Measurements from ENCODE around the gene TACC3.
A peak's percentile ranks its signal among the peaks of the same experiment; 100 is the strongest.
"Not testable (repeated sequence)": the region's sequence is repeated elsewhere in the genome, so short reads cannot be mapped to it uniquely, and the experiment has no call there.

Gene TACC3

DNA sequence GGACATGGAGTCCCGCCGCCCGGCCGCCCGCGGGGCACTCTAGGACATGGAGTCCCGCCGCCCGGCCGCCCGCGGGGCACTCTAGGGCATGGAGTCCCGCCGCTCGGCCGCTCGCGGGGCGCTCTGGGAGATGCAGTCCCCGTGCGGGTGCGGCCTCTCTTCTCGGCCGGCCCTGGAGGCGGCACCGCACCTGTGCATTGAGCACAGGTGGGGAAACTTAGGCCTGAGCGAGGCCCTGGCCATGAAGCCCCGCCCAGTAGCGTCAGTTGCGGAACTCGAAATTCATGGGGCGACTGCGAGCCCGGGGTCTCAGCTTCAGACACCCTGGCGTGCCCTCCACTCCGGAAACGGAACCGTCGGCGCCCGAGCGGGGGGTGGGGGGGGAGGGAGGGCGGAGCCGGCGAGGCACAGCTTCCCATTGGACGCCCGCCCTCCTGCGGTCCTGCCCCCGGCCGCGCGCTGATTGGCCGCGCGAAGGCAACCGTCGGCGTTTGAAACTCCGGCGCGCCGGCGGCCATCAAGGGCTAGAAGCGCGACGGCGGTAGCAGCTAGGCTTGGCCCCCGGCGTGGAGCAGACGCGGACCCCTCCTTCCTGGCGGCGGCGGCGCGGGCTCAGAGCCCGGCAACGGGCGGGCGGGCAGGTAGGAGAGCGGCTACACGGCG, at the start of gene TACC3, which contains the start of gene TMEM129:
TACC3 (plus strand) TSS at position 519 of the 663 bp plus-strand sequence. CDS start 1,901 bp downstream, outside the sequence.
TMEM129 (minus strand) TSS at position 321 of the 663 bp plus-strand sequence. CDS start 486 bp downstream, outside the sequence.
- peak; percentile 99 for DNase-seq (ENCODE audit: low spot score)

DNA sequence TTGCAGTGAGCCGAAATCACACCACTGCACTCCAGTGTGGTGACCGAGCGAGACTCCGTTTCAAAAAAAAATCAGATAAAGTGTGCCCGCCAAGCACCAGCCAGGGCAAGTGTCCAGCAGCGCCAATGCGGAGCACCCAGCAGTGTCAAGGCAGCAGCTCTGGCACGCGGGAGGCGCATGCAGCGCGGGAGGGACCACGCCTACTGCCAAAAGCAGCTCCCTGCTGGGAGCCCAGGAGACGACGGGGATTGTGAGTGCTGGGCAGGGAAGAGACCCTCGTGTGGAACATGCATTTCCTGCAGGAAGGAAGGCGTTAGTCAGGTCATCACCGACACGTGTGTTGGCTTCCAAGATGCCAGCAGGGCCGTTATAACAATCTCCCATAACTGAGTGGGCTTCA, 47.6 kb upstream of the TACC3 start:
- DNase-seq (ENCODE audit: low spot score) = no peak

DNA sequence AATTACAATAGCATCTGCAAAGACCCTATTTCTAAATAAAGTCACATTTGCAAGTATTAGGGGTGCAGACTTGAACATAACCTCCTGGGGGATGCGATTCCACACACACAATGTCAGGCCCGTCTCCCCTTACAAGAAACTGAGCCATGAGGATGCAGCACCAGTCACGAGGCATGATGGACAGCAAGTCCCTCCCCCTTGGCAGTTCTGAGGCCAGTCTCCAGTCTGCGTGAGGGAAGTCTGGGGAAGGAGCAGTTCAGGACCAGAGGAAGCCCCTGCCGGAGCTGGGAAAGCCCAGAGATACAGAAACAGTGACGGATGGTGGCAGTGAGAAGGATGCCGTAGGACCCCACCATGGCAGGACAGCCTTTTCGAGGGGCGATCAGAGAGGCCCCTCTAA, 46.6 kb upstream of the TACC3 start:
- no peak for DNase-seq (ENCODE audit: low spot score)

DNA sequence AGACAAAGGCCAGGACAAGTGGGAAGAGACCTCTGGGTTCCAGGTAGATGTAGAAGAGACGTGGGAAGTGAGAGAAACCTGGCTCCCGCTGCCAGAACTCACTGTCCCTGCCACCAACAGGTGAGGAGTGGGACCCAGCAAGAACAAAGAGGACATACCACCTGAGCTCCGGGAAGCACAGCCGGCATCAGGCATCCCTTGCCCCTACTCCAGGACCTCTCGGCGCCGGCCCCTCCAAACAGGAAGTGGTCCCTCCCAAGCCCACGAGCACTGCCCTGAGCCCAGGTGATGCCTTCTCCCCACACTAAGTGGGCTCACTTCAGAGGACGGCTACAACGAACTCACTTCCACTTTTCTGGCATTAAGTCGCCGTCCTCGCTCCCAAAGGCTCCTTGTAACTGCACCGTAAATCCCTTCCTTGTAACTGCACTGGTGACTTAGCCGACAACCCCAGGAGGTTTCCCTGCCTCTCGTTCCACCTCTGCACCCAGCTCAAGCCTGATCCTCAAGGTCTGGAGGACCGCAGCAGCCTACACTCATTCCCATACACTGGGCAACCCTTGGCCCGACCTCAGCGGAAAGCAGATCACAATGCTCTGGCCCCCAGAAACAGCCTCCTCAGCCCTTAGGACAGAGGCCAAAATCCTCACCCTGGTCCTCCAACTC, 46.1 kb upstream of the TACC3 start:
- no peak for DNase-seq (ENCODE audit: low spot score)

DNA sequence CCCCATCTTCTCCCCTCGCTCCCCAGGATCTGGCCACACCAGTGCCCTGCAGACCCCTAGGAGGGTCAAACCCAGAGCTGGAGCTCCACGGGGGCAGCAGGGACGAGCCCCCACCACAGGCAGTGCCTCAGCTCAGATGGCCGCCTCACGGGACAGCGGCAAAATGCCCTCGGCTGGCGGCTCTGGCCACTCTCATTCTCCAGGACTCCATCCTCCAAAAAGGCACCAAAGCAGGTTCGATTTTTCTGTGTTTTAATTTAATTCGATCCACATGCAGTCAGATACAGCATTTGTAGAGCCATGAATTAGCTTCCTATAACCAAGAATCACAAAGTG, 45.6 kb upstream of the TACC3 start:
- DNase-seq (ENCODE audit: low spot score) = no peak

DNA sequence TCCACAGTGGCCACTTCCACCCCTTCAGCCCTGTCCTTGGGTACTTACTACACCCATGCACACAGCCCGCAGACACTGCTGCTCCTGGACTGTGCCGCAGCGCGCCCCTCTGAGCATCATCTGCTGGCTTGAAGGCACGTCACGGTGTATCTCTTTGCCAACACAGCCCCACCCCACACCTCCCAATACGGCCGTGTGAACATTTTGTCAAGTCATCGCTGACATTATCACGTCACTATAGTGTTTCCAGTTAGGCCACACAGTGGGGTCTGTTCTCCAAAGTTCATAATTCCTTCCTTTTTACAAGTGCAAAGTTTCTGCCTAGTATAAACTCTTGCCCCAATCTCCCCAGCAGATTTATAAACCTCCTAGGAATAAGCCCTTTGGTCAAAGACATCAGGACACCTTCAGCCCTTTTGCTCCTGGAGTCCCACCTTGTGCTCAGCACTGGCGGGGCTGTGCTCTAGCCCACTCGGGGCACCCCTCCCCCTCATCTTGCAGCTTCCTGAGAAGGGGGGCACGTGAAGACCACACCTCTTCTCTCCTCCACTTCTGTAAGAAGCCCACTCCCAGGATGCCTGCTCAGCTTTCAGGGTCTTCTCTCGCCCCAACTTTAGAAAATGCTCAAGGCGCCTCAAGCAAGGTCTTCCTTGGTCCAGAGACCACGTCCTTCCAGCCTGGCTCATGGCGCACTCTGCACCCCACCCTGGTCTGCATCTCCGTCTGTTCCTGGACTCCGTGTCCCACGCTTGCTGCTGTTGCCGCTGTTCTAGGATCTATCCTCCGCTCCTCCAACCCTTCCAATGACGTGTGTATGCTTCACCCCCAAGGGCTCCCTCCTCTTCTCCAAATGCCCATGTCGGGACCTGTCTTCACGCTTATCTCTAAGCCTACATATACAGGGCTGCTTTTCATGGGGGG, 44.5 kb upstream of the TACC3 start:
- no peak for DNase-seq (ENCODE audit: low spot score)

DNA sequence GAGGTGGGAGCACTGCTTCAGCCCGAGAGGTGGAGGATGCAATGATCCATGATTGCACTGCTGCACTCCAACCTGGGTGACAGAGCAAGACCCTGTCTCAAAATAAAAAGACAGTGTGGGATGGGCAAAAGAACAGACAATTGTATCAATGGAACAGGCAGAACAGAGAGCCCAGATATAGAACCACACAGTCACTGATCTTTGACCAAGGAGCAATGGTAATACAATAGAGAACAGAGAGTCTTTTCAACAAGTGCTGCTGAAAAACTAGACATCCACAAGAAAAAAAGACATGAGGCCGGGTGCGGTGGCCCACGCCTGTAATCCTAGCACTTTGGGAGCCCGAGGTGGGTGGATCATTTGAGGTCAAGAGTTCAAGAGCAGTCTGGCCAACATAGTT, 43.1 kb upstream of the TACC3 start:
- DNase-seq (ENCODE audit: low spot score) = no peak

DNA sequence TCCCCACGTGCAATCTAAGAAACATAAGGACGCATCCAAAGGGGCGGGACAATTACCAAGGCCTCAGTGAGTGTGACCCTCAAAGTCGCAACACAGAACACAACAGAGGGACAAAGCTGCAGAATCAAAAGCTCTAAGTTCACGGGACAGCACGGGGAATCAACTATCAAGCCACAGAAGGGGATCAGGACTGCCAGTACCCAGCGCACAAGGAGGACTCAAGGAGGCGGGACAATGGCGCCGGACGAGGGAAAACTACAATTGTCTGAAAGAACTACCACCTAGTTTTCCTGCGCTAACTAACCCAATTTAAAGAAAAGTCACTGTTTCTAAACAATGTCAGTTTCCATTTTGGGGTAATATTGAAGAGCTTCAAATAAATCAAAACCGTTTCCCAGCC, 38.5 kb upstream of the TACC3 start:
- no peak for DNase-seq (ENCODE audit: low spot score)

DNA sequence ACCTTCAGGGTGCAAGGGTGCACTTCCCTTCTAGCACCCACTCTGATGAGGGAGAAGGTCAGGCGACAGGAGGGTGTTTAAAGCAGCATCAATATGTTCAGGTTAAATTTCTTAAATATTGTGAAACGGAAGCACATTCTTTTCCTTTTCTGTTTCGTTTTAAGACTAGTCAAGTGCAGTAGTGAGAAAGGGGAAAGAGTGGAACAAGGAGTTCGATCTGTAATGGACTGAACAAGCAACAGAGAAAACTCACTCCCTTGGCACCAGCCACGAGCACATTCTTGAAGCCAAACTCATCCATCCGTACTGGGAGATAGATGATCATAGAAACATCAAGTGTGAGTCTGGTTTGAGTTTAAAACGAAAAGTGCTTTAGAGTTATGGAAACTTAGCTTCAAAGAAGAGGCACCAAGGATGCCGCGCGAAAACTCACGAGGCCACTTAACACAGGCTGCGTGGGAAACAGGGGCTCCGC, 38.0 kb upstream of the TACC3 start:
- DNase-seq (ENCODE audit: low spot score) = no peak

DNA sequence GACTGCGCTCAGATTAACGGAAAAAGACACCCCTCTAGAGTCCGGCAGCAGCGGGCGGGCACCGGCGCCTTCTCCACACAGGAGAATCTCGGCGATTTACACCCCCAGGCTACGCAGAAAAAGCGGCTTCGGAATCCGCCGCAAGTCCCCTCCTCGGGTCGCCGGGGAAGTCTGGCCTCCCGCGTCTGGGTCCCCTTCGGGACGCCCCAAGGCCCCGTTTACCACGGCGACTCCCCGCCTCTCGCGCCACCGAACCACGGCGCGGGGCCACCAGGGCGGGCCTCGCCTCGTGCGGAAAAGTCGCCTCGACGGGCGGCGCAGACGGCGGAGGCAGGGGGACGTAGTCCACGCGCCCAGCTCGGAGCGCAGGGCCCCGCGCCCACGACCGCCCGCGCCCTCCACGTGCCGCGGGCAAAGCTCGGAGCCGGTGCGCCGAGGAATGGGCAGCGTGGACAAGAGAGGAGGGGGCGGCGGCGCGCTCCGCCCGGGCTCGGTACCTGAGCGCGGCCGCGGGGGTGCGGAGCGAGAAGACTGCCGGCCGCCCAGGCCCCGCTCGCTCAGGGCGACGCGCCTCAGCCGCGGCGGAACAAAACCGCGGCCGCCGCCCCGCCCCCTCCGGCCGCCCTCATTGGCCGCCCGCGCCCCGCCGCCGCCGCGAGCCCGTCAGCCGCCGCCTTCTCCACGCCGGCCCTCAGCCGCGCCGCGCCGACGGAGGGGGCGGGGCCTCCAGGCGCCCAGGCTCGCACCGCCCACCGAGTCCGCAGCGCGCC, 37.4 kb upstream of the TACC3 start, which contains the start of gene FAM53A:
FAM53A (minus strand) TSS at position 578 of the 770 bp plus-strand sequence. CDS start 15,572 bp downstream, outside the sequence.
- peak; percentile 88 for DNase-seq (ENCODE audit: low spot score)

DNA sequence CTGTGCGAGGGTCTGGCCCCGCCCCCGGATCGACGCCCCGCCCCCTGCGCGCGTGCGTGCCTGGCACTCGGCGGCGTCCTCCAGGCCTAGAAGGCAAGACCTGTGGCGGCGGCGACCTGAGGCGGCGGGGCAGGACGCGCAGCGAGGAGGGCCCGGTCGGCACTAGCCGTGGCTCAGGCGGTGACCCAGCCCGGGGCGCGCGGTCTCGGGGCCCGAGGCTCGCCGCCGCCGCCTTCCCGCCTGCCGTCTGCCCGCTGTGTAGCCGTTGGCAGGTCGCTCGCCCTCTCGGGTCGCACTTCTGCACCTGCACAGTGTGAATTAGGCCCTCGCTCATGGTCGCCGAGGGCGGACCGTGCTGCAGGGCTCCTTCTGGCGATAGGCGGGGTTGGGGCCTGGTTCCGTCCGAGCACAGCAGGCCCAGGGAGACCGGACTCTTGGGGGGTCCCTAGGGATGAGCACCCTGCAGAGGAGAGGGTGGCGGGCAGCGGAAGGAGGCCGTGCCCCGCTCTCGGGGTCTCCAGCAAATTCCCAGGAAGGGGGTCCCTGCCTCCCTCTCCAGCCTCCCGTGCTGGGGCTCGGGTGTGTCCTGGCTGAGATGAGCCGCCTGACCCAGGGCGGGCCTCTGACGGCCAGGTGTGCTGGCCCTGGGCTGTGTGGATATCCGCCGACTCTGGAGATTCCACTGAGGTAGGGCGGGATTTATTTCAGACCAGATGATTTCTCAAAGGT, 36.7 kb upstream of the TACC3 start:
- no peak for DNase-seq (ENCODE audit: low spot score)

DNA sequence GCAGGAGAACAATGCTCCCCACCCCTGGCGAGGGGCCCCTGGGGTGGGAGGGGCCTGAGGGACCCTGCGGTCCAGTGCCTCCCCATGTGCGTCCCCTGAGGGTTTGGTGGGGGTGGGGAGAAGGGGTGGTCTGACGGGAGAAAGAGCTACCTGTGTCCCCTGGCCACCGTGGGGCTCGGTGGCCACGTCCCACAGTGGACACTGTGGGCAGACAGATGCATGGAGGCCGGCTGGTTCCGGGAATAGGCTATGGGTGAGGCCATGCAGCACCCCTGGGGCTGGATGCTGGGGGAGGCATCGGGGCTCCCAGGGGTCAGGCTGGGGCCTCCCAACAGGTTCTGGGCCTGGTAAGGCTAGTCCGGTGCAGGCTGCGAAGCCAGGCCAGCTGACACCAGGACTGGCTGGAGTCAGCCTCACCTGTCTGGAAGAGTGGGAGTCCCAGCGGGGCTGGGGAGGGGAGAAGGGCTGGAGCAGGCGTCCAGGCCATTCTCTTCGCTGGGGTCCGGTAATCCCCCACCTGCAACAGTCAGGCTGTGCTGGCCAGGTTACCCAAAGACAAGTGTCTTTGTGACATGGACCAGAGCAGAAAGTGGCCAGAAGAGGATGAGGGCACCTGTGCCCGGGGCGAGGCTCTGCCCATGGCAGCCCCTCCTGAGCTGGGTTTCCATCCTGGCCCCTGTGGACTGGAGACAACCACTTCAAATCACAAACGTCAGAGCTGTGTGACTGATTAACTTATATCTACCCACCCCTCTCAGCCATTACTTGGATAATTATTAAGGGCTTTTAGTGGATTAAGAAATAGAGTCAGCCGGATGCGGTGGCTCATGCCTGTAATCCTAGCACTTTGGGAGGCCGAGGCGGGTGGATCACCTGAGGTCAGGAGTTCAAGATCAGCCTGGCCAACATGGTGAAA, 35.8 kb upstream of the TACC3 start:
- no peak for DNase-seq (ENCODE audit: low spot score)

DNA sequence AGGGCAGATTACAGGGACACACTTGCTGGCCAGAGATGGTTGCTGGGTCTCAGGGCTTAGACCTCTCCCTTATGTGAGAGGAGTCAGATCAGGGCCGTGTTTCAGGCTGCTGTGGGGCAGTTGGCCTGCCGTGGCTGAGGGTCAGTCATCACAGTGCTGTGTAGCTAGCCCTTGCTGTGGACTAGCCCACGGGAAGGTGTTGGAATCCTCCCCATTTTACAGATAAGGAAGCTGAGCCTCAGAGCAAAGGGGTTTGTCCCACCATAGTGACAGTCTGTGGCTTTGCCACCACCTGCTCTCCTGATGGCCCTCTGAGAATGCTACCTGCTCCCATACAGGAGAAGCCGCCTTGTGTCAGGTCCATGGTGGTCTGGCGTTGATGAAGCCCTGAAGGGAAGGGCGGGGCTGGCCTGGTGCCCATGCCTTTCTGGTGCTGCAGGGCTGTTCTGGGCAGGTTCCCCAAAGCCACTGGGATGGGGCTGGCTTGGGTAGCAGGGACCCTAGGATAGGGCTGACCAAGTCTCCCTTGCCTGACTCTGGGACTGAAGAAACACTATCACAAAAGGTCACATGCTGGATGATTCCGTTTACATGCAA, 34.8 kb upstream of the TACC3 start:
- no peak for DNase-seq (ENCODE audit: low spot score)

DNA sequence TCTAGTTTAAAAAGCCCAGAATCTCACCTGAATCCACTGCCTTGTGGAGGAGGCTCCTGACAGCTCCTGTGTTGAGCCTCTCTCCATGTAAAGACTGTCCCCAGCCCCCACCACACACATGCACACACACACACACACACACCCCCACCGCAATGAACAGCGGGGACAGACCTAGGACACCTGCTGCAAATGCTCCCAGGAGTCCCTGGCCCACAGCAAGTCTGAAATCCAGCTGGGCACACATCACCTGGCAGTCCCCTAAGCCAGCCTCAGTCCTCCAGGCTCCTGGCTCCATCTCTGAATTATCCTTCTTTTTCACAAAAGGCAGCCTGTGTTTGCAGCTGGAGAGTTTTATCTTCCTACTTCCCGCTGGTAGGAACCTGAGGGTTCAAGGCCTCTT, 30.6 kb upstream of the TACC3 start:
- no peak for DNase-seq (ENCODE audit: low spot score)

DNA sequence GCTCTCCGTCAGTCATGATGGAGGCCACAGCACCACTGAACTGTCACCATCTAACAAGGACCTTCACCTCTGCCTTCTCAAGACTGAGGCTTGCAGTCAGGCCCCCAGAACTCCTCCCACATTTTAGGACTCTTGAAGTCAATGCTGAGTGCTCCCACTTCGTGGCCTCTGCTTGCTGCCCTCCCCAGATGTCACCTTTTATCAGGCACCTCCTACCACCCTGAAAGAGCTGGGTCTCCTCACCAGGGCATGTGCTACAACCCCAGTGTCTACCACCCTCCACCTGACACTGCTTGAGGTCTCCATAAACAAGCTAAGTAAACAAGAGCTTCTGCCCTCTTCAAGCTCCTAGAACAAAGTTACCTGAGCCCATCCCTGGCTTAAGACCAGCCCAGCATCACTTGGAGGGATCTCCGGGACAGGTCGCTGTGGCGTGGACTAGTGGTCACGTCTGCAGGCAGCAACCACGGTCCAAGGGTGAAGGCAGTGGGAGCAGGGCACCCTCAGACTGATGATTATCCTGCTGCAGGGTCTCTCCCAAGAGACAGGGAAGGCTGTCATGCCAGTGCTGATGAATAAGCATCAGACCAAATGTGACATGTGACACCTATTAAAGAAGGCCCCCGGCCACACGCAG, 29.5 kb upstream of the TACC3 start:
- no peak for DNase-seq (ENCODE audit: low spot score)

DNA sequence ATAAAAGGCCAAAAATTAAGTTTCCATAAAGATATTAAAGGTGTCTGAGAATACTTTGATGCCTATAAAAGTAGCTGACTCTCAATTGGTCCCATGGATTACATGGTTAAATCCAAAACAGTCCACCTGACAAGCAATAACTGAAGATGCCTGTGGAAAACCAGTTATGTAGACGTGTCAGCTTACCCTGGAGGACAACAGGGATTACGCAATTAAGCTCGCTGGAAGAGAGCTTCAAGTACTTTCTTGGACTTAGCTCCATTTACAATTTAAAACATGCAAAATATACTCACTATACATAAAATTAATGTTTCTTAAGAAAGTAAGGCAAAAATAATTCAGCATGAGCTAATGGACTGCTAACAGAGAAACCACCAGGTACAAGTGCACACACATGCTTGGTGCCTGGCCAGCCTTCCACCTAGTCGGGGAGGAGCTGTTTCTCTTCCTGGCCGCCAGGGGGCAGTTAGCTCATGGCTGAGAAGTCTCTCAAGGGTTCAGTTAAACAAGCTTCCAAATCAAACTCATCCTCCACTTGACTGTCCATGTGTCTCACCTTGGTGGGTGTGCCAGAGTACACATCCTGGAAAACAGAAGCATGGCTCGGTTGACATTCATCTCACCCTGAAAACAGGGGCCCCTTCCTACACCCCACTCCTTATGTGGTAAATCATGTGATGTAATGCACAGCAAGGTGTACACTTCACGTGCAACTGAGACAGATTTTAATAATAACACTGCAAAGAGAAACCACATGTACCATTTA, 28.0 kb upstream of the TACC3 start:
- DNase-seq (ENCODE audit: low spot score) = peak; percentile 65

DNA sequence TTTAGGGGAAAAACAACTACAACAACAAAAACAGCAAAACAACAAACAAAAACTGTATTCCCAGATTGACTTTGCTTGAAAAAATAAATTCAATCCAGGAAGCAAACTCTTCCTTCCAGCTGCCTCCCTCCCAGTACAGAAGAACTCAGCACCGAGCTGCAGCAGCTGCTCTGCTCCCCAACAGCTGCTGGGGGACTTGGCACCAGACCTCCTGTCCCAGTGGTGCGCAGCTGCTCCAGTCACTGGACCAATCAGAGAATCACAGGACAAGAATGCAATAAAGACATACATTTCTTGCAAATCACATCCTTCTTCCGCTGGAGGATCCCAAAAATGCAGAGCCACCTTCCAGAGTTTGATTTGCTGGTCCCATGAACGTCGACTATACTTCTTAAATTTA, 25.4 kb upstream of the TACC3 start:
- DNase-seq (ENCODE audit: low spot score) = no peak

DNA sequence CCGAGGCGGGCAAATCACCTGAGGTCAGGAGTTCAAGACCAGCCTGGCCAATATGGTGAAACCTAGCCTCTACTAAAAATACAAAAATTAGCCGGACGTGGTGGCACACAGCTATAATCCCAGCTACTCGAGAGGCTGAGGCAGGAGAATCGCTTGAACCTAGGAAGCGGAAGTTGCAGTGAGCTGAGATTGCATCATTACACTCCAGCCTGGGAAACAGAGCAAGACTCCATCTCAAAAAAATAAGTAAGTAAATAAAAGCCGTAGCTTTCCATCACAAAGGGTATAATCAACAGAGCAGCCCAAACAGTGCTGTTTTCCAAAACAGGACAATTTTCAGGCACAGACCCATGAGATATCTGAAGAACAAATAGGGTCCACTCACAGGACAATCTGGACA, 19.6 kb upstream of the TACC3 start:
- DNase-seq (ENCODE audit: low spot score) = not testable (repeated sequence)

Data from HuH-7.5 (cell line).